GM19397 (cell line): Measurements from ENCODE around the gene RASL10A.

Experiments
- ATAC-seq: cut with Tn5 transposase; IDR thresholded peaks from one replicate; pipeline ENCODE4 v1.9.1; 2021; ENCODE audit warnings: mild to moderate bottlenecking, moderate library complexity; ENCODE audit not compliant: unreplicated experiment

Gene RASL10A

GRCh38 chr22:29306835-29307595 lies 8.5 kb downstream of the RASL10A start:
- ATAC-seq, result no peak

- ATAC-seq, result no peak
These were observed 9.2 kb downstream of the RASL10A start, which contains the start of gene GAS2L1 for GRCh38 chr22:29306175-29306834. Gene GAS2L1, plus strand, starts transcription at chr22:29306650. Its CDS starts 1,456 bp downstream, at chr22:29308106.

GRCh38 chr22:29305836-29306174 lies 9.7 kb downstream of the RASL10A start:
- ATAC-seq, result no peak

- ATAC-seq, result no peak
These were observed 12.6 kb downstream of the RASL10A start for GRCh38 chr22:29302681-29303465.

- no peak for ATAC-seq
These were observed 13.2 kb downstream of the RASL10A start for GRCh38 chr22:29302402-29302680.

GRCh38 chr22:29301716-29302401 lies 13.6 kb downstream of the RASL10A start:
- no peak for ATAC-seq

- ATAC-seq, result no peak
These were observed 14.5 kb downstream of the RASL10A start for GRCh38 chr22:29300807-29301601.

- no peak for ATAC-seq
These were observed 15.1 kb downstream of the RASL10A start for GRCh38 chr22:29300467-29300806.

GRCh38 chr22:29299136-29299900 lies 16.2 kb downstream of the RASL10A start:
- ATAC-seq, result no peak

- ATAC-seq, result no peak
These were observed 16.9 kb downstream of the RASL10A start for GRCh38 chr22:29298641-29299040.

GRCh38 chr22:29292379-29292778 lies 23.1 kb downstream of the RASL10A start:
- ATAC-seq, result no peak

GRCh38 chr22:29291215-29291614 lies 24.3 kb downstream of the RASL10A start:
- ATAC-seq, result no peak

GRCh38 chr22:29290061-29290460 lies 25.4 kb downstream of the RASL10A start:
- no peak for ATAC-seq

GRCh38 chr22:29288837-29289236 lies 26.7 kb downstream of the RASL10A start:
- ATAC-seq, result no peak

- no peak for ATAC-seq
These were observed 31.3 kb downstream of the RASL10A start for GRCh38 chr22:29284196-29284595.

- ATAC-seq, result no peak
These were observed 37.6 kb downstream of the RASL10A start for GRCh38 chr22:29277927-29278326.

- ATAC-seq, result no peak
These were observed 39.5 kb downstream of the RASL10A start for GRCh38 chr22:29275819-29276565.

- ATAC-seq, result no peak
These were observed 40.3 kb downstream of the RASL10A start for GRCh38 chr22:29275167-29275566.

GRCh38 chr22:29272624-29273023 lies 42.9 kb downstream of the RASL10A start:
- ATAC-seq, result no peak
